Measurements from ENCODE around the gene REG3G. TPM values are rescaled to one million over a fixed set of nuclear protein-coding genes. Genes with fewer than 3 reads are reported as not detected.

The REG3G gene
- total and polyA plus RNA-seq, 2 of the 4 experiments (the other 2 are of a cell fraction) = not detected

- Histone ChIP-seq H3K27me3 (ENCODE audit: control insufficient read depth, insufficient read depth, low read length) (no peaks in the 10 kb centered on the region), H3K4me3 (ENCODE audit: insufficient read depth, low read depth, low read length) (no peak overlapping the region), H2BK15ac (ENCODE audit: low read depth, low read length) (no peak overlapping the region), H3K4me1 (ENCODE audit: control insufficient read depth, insufficient read depth, low read length) (no peaks in the 10 kb centered on the region), H3K79me1 (ENCODE audit: low read depth in 1 of 2, low read length in 2 of 2) (no peaks in the 10 kb centered on the region), H4K20me1 (ENCODE audit: insufficient read depth, low read length) (no peaks in the 10 kb centered on the region), H2BK5ac (ENCODE audit: low read depth, low read length, poor library complexity, severe bottlenecking) (no peak overlapping the region), H2AK5ac (ENCODE audit: low read depth, low read length) (no peak overlapping the region), H3K4ac (ENCODE audit: low read depth, low read length) (no peak overlapping the region), H4K91ac (ENCODE audit: insufficient read depth, low read depth, low read length) (no peak overlapping the region), H3K9me1 (ENCODE audit: insufficient read depth, low read length) (no peaks in the 10 kb centered on the region), H3K18ac (ENCODE audit: low read depth, low read length) (no peak overlapping the region), H2BK20ac (ENCODE audit: low read depth, low read length) (no peak overlapping the region), H3K4me2 (ENCODE audit: low read depth, low read length) (no peak overlapping the region), H4K8ac (ENCODE audit: low read depth in 2 of 2, low read length in 2 of 2) (no peak overlapping the region), H3K56ac (ENCODE audit: extremely low read depth, insufficient read depth, low read length) (no peak overlapping the region), H2AK9ac (replicated peaks; ENCODE audit: low read depth, low read length, poor library complexity) (no peak overlapping the region), H4K5ac (ENCODE audit: low read depth, low read length) (no peak overlapping the region), H3K23ac (ENCODE audit: low read depth, low read length) (no peak overlapping the region), H3K9ac (ENCODE audit: low read depth, low read length) (no peak overlapping the region), H3K36me3 (ENCODE audit: control insufficient read depth, insufficient read depth, low read length) (no peaks in the 10 kb centered on the region), H3K27ac (ENCODE audit: insufficient read depth, low read length) (no peak overlapping the region), H2AFZ (replicated peaks; ENCODE audit: low read length, poor library complexity) (no peak overlapping the region), H3K14ac (replicated peaks; ENCODE audit: low read depth, low read length) (no peak overlapping the region), H3K9me3 (ENCODE audit: control insufficient read depth, insufficient read depth, low read length) (peaks cover 14% of the 10 kb centered on the region; the same call in 1 of the 2 replicates), H2BK120ac (ENCODE audit: low read depth, low read length) (no peak overlapping the region)
- ChIA-PET CTCF (interaction anchor here (0.6 kb wide), 1 partner anchor 957 kb away, joined by 4 read pairs; no protein-coding TSS in a partner anchor), POLR2A (ENCODE audit: unreplicated experiment) (no interaction called here)
- in situ Hi-C loops (cut with MboI; ENCODE audit: low sequenced_read_pairs) = no loop called here
- DNase-seq (no peak), ATAC-seq (ENCODE audit: low read depth) (no peak)
- BruUV-seq (replicated peaks) = no TSS peak
- dilution Hi-C loops (cut with HindIII; ENCODE audit: low sequenced_read_pairs, unreplicated experiment) = no loop called here
- 0% methylated on average over 2 of the region's 5 CpGs; no CpG with 5 or more reads in 1 of the 2 experiments for WGBS, 2 experiments (ENCODE audit: extremely low coverage in 2 of 2, insufficient read length in 1 of 2)
- intact Hi-C loops (cut with micrococcal nuclease) = no loop called here
- TF ChIP-seq CHD1 (IDR thresholded peaks at IDR 0.05; ENCODE audit: low read depth, low read length) (no peak), FOS (IDR thresholded peaks at IDR 0.05; ENCODE audit: low read depth, low read length) (no peak), MAZ (IDR thresholded peaks at IDR 0.05; ENCODE audit: borderline replicate concordance, low read depth, low read length) (no peak), POLR2A (IDR thresholded peaks at IDR 0.05; ENCODE audit: low read depth, low read length) (no peak)
These were observed 20.8 kb upstream of the REG3G start for GRCh38 chr2:79004680-79005079.

Data from IMR-90 (cell line).